ENCODE data around the gene KREMEN1.

KREMEN1 gene

GRCh38 chr22:29205252-29205593 lies 132.4 kb downstream of the KREMEN1 start:
- TF ChIP-seq, protein P1, sequence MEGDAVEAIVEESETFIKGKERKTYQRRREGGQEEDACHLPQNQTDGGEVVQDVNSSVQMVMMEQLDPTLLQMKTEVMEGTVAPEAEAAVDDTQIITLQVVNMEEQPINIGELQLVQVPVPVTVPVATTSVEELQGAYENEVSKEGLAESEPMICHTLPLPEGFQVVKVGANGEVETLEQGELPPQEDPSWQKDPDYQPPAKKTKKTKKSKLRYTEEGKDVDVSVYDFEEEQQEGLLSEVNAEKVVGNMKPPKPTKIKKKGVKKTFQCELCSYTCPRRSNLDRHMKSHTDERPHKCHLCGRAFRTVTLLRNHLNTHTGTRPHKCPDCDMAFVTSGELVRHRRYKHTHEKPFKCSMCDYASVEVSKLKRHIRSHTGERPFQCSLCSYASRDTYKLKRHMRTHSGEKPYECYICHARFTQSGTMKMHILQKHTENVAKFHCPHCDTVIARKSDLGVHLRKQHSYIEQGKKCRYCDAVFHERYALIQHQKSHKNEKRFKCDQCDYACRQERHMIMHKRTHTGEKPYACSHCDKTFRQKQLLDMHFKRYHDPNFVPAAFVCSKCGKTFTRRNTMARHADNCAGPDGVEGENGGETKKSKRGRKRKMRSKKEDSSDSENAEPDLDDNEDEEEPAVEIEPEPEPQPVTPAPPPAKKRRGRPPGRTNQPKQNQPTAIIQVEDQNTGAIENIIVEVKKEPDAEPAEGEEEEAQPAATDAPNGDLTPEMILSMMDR (IDR thresholded peaks at IDR 0.05), result no peak

DNA sequence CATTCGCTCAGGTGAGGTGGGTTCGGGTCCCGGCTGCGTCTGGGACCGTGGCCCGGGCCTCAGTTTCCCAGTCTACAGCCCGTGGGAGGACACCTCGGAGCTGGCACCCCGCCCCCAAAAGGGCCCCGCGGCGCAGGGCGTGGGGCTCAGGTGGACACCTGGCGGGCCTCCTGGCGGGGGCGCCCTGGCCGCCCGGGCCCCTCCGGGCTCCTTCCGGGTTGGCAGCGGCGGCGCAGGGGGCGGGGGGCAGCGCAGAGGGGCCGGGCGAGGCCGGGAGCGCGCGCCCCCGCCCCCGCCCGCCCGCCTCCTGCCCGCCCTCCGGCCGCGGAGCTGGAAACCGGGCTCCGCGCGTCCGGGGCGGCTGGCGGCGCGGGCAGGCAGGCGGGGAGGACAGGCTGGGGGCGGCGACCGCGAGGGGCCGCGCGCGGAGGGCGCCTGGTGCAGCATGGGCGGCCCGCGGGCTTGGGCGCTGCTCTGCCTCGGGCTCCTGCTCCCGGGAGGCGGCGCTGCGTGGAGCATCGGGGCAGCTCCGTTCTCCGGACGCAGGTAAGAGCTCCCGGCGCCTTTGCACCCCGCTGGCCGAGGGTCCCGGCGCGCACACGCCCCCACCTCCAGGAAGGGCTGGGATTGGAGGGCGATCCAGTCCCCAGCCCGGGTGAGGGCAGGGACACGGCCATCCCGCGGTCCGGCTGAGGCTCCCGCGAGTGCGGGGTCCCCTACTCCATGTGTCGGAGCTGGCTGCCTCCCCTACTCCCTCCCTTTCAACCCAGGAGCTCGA lies 132.9 kb downstream of the KREMEN1 start, which contains the start of gene EMID1:
Gene EMID1 (plus strand): TSS at position 303 of the 778 bp plus-strand sequence. CDS start 143 bp downstream, at position 446.
- TF ChIP-seq, protein P1 (IDR thresholded peaks at IDR 0.05), result peak; percentile 42; the same call in 1 of the 2 replicates

DNA sequence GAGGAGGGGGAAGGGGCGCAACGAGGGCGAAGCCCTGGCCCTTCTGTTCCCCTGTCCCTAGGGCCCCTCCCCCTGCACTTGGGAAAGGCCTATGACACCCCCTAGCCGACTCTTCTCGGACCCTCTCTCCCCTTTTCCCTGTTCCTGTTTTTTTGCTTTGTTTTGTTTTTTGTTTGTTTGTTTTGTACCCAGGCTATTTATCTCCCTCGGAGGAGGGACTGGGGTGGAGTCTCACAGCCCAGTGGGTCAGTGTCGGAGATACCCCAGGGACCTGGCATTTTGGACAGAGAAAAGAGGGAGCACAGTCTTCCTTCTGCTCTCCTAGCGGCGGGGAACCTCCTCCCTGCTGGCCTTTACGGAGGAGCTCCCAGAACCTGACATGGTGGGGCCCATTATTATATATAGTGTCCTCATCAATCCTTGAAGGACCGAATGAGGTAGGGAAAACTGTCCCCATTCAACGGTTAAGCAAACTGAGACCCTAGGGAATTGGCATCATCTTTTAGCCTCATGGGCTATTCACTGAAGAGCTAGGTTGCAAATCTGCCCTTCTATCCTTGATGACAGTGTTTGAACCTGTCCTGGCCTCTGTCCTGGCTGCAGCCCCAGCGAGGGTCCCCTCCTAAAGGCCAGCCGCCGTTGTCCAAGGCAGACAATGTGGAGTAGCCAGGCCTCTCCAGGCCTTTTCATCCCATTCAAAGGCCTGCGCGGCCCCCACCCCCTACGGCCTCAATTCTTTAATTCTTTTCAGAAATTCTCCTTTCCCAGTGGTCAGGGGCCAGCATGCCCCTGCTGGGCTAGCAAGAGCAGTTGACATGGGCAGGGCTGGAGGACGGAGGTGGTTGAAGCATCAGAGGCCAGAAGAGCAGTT lies 133.8 kb downstream of the KREMEN1 start:
- TF ChIP-seq, protein P1 (IDR thresholded peaks at IDR 0.05), result no peak

DNA sequence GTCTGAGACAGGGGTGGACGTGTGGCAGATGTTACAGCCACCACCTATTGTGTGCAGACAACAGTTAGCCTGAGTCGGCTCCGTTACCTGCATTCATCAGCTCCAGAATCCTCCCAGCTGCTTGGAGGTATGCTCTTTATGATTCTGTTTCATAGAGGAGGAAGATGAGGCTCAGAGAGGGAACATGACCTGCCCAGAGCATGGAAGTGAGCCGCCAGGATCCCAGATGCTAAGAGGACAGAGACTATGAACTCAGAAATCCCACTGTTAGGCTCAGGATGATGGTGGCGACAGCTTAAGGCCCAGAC lies 134.4 kb downstream of the KREMEN1 start:
- TF ChIP-seq, protein P1 (IDR thresholded peaks at IDR 0.05), result no peak

DNA sequence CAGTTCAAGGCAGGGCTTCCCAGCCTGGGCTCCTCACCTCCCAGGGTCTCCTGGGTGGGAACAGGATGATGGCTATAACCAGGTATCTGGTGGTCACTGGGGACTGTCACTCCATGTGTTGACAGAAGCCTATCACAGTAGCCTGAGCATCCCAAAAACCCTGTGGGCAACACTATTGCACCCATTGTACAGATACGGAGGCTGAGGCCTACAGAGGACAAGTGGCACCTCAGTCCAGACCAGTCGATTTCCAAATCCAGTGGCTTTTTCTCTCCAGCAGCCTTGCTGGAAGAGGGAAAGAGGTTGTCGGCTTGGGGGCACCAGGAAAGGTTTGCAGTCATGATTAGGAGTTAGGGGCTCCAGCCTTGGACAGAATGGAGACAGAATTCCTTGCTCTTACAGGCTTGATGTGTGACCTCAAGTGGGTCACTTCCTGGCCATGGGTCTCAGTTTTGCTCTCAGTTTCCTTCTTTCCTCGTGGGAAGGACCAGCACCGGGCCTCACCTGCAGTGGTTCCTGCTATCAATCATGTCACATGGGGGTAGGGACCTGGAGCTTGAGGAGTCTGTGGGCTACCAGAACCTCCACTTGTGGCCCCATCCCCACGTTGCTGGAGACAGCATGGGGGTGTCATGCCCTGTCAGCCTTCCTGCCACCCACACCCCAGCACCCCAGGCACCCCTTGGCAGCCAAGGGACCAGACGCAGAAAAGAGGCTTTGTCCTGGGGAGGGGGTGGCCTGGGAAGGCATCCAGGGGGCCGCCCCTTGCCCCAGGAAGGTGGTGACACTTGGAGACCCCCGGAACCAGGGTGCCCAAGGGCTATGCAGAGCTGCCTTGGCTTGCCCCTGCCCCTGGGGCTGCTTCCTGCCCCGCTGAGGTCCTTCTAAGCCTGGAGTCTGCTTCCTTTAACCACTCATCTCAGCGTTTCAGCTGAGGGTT lies 135.0 kb downstream of the KREMEN1 start:
- TF ChIP-seq, protein P1 (IDR thresholded peaks at IDR 0.05), result no peak

- TF ChIP-seq, protein P1 (IDR thresholded peaks at IDR 0.05), result no peak
Measured at GRCh38 chr22:29208502-29208862, 135.6 kb downstream of the KREMEN1 start.

All from LNCAP (cell line).